ENCODE data around the gene ALDH9A1.
A peak's percentile ranks its signal among the peaks of the same experiment; 100 is the strongest.
"Not testable (repeated sequence)": the region's sequence is repeated elsewhere in the genome, so short reads cannot be mapped to it uniquely, and the experiment has no call there.

Gene ALDH9A1

GRCh38 chr1:165697881-165698760 lies at the start of gene ALDH9A1:
Gene ALDH9A1, minus strand, starts transcription at chr1:165698562. Its CDS starts 4 bp downstream, at chr1:165698558.
- peak; percentile 84 to 89 for DNase-seq (ENCODE audit: low read depth in 2 of 2)
- peak within 1 kb of the TSS; percentile 89 to 94 for H3K4me3 ChIP-seq (replicated peaks in 1 of 2; ENCODE audit: low read depth in 2 of 2, low read length in 2 of 2)
- TF ChIP-seq, protein P1, sequence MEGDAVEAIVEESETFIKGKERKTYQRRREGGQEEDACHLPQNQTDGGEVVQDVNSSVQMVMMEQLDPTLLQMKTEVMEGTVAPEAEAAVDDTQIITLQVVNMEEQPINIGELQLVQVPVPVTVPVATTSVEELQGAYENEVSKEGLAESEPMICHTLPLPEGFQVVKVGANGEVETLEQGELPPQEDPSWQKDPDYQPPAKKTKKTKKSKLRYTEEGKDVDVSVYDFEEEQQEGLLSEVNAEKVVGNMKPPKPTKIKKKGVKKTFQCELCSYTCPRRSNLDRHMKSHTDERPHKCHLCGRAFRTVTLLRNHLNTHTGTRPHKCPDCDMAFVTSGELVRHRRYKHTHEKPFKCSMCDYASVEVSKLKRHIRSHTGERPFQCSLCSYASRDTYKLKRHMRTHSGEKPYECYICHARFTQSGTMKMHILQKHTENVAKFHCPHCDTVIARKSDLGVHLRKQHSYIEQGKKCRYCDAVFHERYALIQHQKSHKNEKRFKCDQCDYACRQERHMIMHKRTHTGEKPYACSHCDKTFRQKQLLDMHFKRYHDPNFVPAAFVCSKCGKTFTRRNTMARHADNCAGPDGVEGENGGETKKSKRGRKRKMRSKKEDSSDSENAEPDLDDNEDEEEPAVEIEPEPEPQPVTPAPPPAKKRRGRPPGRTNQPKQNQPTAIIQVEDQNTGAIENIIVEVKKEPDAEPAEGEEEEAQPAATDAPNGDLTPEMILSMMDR (IDR thresholded peaks at IDR 0.05; ENCODE audit: low read depth, low read length), result peak; percentile 28

GRCh38 chr1:165747632-165748447 lies 49.5 kb upstream of the ALDH9A1 start:
- TF ChIP-seq, protein P1 (IDR thresholded peaks at IDR 0.05; ENCODE audit: low read depth, low read length), result no peak
- no peak for DNase-seq (ENCODE audit: low read depth in 2 of 2)
- no peak overlapping the region for H3K4me3 ChIP-seq (replicated peaks in 1 of 2; ENCODE audit: low read depth in 2 of 2, low read length in 2 of 2)

DNA sequence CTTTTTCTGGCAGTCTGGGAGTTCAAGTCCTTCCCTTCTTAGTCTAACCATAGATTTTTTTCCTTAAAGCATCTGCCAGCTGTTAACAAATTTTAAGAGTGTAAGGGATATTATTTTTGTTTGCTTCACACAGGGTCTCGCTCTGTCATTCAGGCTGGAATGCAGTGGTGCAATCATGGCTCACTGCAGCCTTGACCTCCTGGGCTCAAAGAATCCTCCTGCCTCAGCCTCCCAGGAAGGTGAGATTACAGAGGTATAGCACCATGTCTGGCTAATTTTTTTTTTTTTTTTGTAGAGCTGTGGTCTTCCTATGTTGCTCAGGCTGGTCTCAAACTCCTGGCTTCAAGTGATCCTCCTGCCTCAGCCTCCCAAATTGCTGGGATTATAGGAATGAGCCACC lies 46.6 kb upstream of the ALDH9A1 start:
- not testable (repeated sequence) for H3K4me3 ChIP-seq (replicated peaks in 1 of 2; ENCODE audit: low read depth in 2 of 2, low read length in 2 of 2); DNase-seq (ENCODE audit: low read depth in 2 of 2)

- DNase-seq (ENCODE audit: low read depth in 2 of 2), result no peak
- no peak overlapping the region for H3K4me3 ChIP-seq (replicated peaks in 1 of 2; ENCODE audit: low read depth in 2 of 2, low read length in 2 of 2)
- TF ChIP-seq, protein P1 (IDR thresholded peaks at IDR 0.05; ENCODE audit: low read depth, low read length), result no peak
Observed at GRCh38 chr1:165742194-165742593, 43.8 kb upstream of the ALDH9A1 start.

DNA sequence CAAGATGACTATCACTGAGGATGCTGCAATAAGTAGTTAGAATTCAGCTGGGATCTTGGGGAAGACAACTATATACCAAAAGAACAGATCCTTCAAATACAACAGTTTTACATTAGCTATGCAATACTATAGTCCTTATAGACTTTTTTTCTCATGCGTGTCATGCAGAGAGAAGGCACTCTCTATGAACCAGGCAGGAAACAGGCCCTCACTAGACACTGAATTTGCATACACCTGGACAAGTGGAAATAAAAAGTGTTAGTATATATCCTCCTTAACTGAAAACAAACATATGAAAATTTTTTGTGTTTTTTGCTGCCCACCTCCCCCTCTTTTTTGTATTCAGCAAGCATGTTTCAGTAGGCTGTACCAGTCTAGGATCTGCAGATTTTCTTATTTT lies 40.4 kb upstream of the ALDH9A1 start:
- no peak overlapping the region for H3K4me3 ChIP-seq (replicated peaks in 1 of 2; ENCODE audit: low read depth in 2 of 2, low read length in 2 of 2)
- TF ChIP-seq, protein P1 (IDR thresholded peaks at IDR 0.05; ENCODE audit: low read depth, low read length), result no peak
- no peak for DNase-seq (ENCODE audit: low read depth in 2 of 2)

DNA sequence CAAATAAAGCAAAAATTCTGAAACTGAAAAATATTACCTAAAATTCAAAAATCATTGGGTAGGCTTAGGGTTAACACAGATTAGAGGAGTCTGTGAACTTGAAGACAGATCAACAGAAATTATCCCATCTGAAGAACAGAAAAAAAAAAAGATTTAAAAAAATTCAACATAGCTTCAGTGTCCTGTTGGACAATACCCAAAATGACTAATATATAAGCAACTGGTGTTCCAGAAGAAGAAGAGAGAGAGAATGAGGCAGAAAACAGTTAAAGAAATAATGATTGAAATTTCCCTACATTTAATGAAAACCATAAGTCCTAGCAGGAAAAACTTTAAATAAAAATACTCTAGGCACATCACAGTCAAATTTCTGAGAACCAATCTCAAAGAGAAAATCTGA lies 38.8 kb upstream of the ALDH9A1 start:
- TF ChIP-seq, protein P1 (IDR thresholded peaks at IDR 0.05; ENCODE audit: low read depth, low read length), result no peak
- no peak overlapping the region for H3K4me3 ChIP-seq (replicated peaks in 1 of 2; ENCODE audit: low read depth in 2 of 2, low read length in 2 of 2)
- peak in 1 of 2 donors; percentile 60 for DNase-seq (ENCODE audit: low read depth in 2 of 2)

- no peak for DNase-seq (ENCODE audit: low read depth in 2 of 2)
- TF ChIP-seq, protein P1 (IDR thresholded peaks at IDR 0.05; ENCODE audit: low read depth, low read length), result no peak
- H3K4me3 ChIP-seq (replicated peaks in 1 of 2; ENCODE audit: low read depth in 2 of 2, low read length in 2 of 2), result no peak overlapping the region
Observed at GRCh38 chr1:165734906-165735305, 36.5 kb upstream of the ALDH9A1 start.

Data from cardiac fibroblast (primary cell).